Fibroblast of the aortic adventitia (primary cell): ENCODE results near the gene DCTN3. TPM values are rescaled to one million over a fixed set of nuclear protein-coding genes. Genes with fewer than 3 reads are reported as not detected.

Source experiments
- DNase-seq: peaks from one replicate; pipeline ENCODE4 v3.0.0-alpha.2; 2010; ENCODE audit warnings: low read depth
- H3K4me3 ChIP-seq: 2 replicates; pipeline ENCODE4 v1.5.1; 2011; ENCODE audit warnings: low read depth, mild to moderate bottlenecking, control low read depth, low read length, moderate library complexity
- total RNA-seq: library from RNA; depleted of rRNA; stranded (reverse); fragments of >200 nt; gene quantifications from 2 replicates; pipeline ENCODE4 v1.2.3, GENCODE V29; 2012; ENCODE audit warnings: low replicate concordance
- TF ChIP-seq, protein P1 (sequence below): IDR thresholded peaks from 2 replicates; pipeline ENCODE4 v1.5.1; 2011; ENCODE audit warnings: mild to moderate bottlenecking, low read length, control low read depth, inconsistent platforms; ENCODE audit not compliant: insufficient read depth

DCTN3 gene
- total RNA-seq, 1 donor = 88.1 TPM

DNA sequence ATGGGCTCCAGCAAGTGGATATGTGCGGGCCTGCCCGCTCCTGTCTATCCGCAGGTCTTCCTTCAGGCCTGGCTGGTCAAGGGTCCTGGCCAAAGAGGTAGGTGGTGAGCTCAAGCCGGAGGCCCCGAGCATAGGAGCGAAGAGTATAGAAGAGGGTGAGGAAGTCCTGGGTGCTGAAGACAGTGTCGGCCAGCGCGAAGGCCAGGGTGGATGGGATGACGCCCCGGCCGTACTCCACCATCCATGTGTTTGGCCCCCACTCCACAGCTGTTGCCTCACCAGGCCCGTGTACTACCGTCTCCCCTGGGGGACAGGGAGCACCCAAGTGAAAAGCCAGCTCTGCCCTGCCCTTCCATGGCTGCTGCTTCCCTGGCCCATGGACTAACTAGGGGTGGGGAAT is 15.3 kb upstream of the DCTN3 start:
- TF ChIP-seq, protein P1, sequence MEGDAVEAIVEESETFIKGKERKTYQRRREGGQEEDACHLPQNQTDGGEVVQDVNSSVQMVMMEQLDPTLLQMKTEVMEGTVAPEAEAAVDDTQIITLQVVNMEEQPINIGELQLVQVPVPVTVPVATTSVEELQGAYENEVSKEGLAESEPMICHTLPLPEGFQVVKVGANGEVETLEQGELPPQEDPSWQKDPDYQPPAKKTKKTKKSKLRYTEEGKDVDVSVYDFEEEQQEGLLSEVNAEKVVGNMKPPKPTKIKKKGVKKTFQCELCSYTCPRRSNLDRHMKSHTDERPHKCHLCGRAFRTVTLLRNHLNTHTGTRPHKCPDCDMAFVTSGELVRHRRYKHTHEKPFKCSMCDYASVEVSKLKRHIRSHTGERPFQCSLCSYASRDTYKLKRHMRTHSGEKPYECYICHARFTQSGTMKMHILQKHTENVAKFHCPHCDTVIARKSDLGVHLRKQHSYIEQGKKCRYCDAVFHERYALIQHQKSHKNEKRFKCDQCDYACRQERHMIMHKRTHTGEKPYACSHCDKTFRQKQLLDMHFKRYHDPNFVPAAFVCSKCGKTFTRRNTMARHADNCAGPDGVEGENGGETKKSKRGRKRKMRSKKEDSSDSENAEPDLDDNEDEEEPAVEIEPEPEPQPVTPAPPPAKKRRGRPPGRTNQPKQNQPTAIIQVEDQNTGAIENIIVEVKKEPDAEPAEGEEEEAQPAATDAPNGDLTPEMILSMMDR = no peak
- H3K4me3 ChIP-seq = no peak overlapping the region

DNA sequence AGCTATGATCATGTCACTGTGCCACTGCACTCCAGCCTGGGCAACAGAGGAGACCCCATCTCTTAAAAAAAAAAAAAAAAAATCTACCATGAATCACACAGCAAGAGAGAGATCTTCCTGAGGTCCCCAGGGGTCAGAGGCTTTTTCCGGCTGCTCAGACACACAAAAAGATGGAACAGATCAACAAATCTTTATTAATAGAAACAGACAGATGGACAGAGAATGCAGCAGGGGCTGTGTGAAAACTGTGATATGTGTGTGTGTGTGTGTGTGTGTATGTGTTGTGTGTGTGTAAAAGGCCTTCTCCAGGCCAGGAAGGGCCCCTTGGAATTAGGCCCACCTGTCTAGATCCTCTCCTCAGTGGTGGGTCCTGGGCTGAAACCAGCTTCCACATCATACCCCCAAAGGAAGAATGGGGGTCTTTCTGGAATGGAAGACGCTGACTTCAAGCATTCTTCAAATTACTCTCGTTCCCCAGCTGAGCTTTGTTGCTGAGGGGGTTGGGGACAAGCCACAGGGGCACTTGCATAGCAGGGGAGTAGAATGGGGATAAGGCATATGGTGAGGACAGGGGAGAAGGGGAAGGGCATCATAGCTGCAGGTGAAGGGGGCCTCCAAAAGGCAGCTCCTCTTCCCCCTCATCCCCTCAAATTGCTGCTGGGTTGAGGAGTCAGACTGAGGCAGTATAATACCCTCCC is 14.4 kb upstream of the DCTN3 start:
- DNase-seq = no peak
- no peak overlapping the region for H3K4me3 ChIP-seq
- TF ChIP-seq, protein P1 = no peak

More for the DNA sequence above, 15.3 kb upstream of the DCTN3 start:
- no peak for DNase-seq

DNA sequence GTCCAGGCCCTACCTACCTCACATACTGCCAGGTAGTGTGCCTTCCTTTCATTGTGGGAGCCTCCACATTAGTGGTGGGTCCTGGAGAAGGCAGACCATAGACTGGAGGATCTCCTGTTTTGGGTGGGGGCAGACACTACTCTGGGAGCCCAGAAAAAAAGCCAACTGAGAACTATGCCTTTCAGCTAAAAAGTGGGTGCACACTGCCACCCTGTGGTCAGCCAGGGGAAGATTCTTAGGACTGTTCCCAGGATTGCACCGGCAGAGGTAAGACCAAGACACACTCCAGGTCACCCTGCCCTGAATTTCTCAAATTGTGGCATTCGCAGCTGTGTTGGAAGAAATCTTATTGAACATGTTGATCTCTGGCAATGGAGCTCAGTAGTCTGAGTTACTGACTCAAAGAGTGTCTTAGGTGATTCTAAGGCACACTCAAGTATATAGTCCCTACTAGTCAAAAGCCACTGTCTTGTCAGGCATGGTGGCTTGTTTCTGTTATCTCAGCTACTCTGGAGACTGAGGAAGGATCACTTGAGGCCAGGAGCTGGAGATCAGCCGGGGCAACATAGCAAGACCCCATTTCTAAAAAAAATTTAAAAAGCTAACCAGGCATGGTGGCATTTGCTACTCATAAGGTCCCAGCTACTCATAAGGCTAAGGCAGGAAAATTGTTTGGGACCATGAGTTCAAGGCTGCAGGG is 13.7 kb upstream of the DCTN3 start:
- H3K4me3 ChIP-seq = no peak overlapping the region
- TF ChIP-seq, protein P1 = peak; percentile 82
- peak; percentile 75 for DNase-seq

DNA sequence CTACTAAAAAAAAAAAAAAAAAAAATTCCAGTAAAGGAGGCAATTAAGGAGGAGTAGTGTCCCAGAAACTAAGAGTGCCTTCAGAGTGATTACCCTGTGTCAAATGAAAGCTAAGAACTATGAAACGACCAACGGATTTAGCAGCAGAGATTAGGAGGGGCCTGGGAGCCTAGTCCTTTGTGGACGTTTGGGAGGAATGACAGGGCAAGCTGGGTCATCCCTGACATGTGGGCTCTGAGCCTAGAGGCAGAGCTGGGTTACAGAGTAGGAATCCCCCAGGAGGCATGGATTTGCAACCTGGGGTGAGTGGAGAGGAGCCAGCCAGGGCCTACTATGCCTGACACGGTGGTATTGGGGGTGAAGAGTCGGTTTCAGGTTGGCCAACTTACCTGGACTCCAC is 12.9 kb upstream of the DCTN3 start:
- no peak overlapping the region for H3K4me3 ChIP-seq
- DNase-seq = no peak
- TF ChIP-seq, protein P1 = no peak

DNA sequence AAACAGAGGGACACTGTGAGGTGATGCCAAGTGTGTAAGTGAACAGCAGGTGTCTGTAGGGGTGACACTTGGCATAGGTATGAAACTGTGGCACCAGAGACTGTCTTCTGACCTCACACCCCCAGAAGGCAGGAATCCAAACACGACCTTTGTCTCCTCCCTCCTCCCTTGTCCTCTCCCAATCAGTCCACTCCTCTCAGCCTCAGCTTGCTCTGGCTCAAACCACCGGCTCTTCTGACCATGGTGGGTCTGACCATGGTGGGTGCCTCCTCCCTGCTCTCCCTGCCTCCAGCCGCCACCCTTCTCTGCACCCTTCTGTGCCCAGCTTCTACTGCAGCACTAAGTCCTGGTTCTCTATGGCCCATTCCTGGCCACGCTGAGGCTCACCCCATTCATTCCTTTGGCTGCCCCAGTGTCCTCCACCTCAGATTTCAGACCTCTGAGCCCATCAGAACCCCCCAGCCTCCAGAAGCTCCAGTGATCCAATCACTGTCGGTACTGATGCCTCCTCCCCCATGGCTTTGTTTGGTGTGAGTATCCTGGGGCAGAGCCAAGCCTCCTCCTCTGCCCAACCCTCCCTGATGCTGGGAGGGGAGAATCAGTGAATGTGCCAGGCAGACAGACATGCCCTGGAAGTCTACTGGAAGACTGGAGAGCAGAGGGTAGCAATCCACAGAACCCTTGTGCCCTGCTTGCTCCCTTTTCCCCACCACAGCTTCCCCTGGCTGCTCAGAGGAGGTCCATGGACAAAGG is 10.3 kb upstream of the DCTN3 start:
- no peak for DNase-seq
- TF ChIP-seq, protein P1 = no peak
- no peak overlapping the region for H3K4me3 ChIP-seq

DNA sequence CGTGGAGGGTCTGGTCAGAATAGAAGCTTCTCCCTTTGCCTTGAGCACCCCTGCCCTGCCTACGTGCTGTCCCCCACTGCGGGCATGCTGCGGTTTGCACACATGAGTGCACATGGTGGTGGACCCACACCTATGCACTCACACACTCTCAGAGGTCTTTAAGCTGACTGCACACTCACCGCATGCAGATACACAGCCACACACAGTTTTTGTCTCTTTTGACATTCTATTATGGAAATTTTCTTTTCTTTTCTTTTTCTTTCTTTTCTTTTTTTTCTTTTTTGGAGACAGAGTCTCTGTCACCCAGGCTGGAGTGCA is 9.2 kb upstream of the DCTN3 start:
- no peak for DNase-seq
- no peak overlapping the region for H3K4me3 ChIP-seq
- TF ChIP-seq, protein P1 = no peak
